Thymus (tissue), 11 donors: Measurements from ENCODE around the gene ATP8B2. TPM values are rescaled to one million over a fixed set of nuclear protein-coding genes. Genes with fewer than 3 reads are reported as not detected.
"Not testable (repeated sequence)": the region's sequence is repeated elsewhere in the genome, so short reads cannot be mapped to it uniquely, and the experiment has no call there.

Experiments used
- DNase-seq, 9 donors: peaks; one replicate each; pipeline ENCODE4 v3.0.0-alpha.2; 2013; ENCODE audit warnings: low spot score in 9 of 9, low read depth in 6 of 9, missing footprints in 1 of 9
- H3K27ac ChIP-seq, 2 donors: one replicate each; pipeline ENCODE4 v1.5.1; 2013; ENCODE audit warnings: control low read depth in 1 of 2, low read depth in 1 of 2, low read length in 1 of 2, mild to moderate bottlenecking in 1 of 2, moderate library complexity in 1 of 2
- H3K27me3 ChIP-seq, 2 donors: one replicate each; pipeline ENCODE4 v1.5.1; 2013; ENCODE audit warnings: low read length in 1 of 2; ENCODE audit not compliant: control insufficient read depth in 2 of 2, insufficient read depth in 1 of 2
- H3K36me3 ChIP-seq, 2 donors: one replicate each; pipeline ENCODE4 v1.5.1; 2013; ENCODE audit warnings: low read length in 1 of 2, mild to moderate bottlenecking in 1 of 2, moderate library complexity in 1 of 2; ENCODE audit not compliant: control insufficient read depth in 2 of 2, insufficient read depth in 2 of 2
- H3K4me1 ChIP-seq, 2 donors: one replicate each; pipeline ENCODE4 v1.5.1; 2013; ENCODE audit warnings: low read length in 2 of 2; ENCODE audit not compliant: control insufficient read depth in 2 of 2, insufficient read depth in 2 of 2
- H3K4me3 ChIP-seq, 2 donors: one replicate each; pipeline ENCODE4 v1.5.1; 2013; ENCODE audit warnings: low read length in 2 of 2, control low read depth in 1 of 2, mild to moderate bottlenecking in 1 of 2
- H3K9me3 ChIP-seq, 2 donors: one replicate each; pipeline ENCODE4 v1.5.1; 2013; ENCODE audit warnings: low read length in 1 of 2, mild to moderate bottlenecking in 1 of 2; ENCODE audit not compliant: control insufficient read depth in 2 of 2, insufficient read depth in 1 of 2
- WGBS: extraction: QIAGEN DNeasy Blood & Tissue Kit; methylation state at CpG from one replicate; pipeline ENCODE4 v1.1.7; 2013; 5-methylcytosine and 5-hydroxymethylcytosine counted together
- polyA plus RNA-seq: library from polyadenylated mRNA; stranded (reverse); fragments of 200-250 nt; gene quantifications from one replicate; pipeline ENCODE4 v1.2.3, GENCODE V29; 2013
- total RNA-seq: library from RNA; stranded (reverse); fragments of 120-200 nt; gene quantifications from one replicate; pipeline ENCODE4 v1.2.4, GENCODE V29; 2013
- donor health status: healthy.

The ATP8B2 gene
- total and polyA plus RNA-seq, 2 donors: 15.5 to 23.0 TPM

GRCh38 chr1:154321609-154321934, 3.8 kb upstream of the ATP8B2 start:
- H3K27ac ChIP-seq, H3K4me3 ChIP-seq, H3K9me3 ChIP-seq, H3K36me3 ChIP-seq, DNase-seq: not testable (repeated sequence)
- Histone ChIP-seq H3K27me3 (peaks cover 0 to 18% of the 10 kb centered on the region in 2 donors), H3K4me1 (peaks cover 7 to 19% of the 10 kb centered on the region in 2 donors)

- peaks cover 24 to 37% of the 10 kb centered on the region in 2 donors for H3K4me1 ChIP-seq
- H3K27ac ChIP-seq: no peak overlapping the region
- WGBS: 96% methylated on average over 7 of the region's 7 CpGs
- peaks cover 0 to 18% of the 10 kb centered on the region in 2 donors for H3K27me3 ChIP-seq
- no peaks in the 10 kb centered on the region for H3K36me3 ChIP-seq
- H3K4me3 ChIP-seq: no peak overlapping the region
- no peaks in the 10 kb centered on the region for H3K9me3 ChIP-seq
- no peak for DNase-seq
Observed at GRCh38 chr1:154323493-154323892, 1.8 kb upstream of the ATP8B2 start.

- Histone ChIP-seq H3K4me3 (peak overlapping the region in 1 of 2 donors; percentile 88), H3K36me3 (no peaks in the 10 kb centered on the region), H3K27me3 (peaks cover 0 to 18% of the 10 kb centered on the region in 2 donors), H3K4me1 (peaks cover 30 to 43% of the 10 kb centered on the region in 2 donors), H3K27ac (no peak overlapping the region), H3K9me3 (no peaks in the 10 kb centered on the region)
- 97% methylated on average over 2 of the region's 2 CpGs for WGBS
- no peak for DNase-seq
Observed at GRCh38 chr1:154324241-154324640, 1.1 kb upstream of the ATP8B2 start.

GRCh38 chr1:154325583-154326545, 539 bp downstream of the ATP8B2 start:
- Histone ChIP-seq H3K36me3 (peaks cover 0 to 8% of the 10 kb centered on the region in 2 donors), H3K27me3 (peaks cover 0 to 18% of the 10 kb centered on the region in 2 donors), H3K4me3 (peak overlapping the region; percentile 70 to 88), H3K9me3 (no peaks in the 10 kb centered on the region), H3K27ac (peak overlapping the region; percentile 75 to 84), H3K4me1 (peaks cover 38 to 59% of the 10 kb centered on the region in 2 donors)
- peak in 2 of 9 donors; percentile 24 to 49 for DNase-seq
- WGBS: 1% methylated on average over 63 of the region's 63 CpGs

- Histone ChIP-seq H3K9me3 (no peaks in the 10 kb centered on the region), H3K27ac (peak overlapping the region; percentile 15 to 84), H3K4me1 (peaks cover 38 to 59% of the 10 kb centered on the region in 2 donors), H3K36me3 (peaks cover 9 to 17% of the 10 kb centered on the region in 2 donors), H3K27me3 (peaks cover 0 to 18% of the 10 kb centered on the region in 2 donors), H3K4me3 (peak overlapping the region; percentile 70 to 88)
- DNase-seq: peak in 1 of 9 donors; percentile 23
- 74% methylated on average over 6 of the region's 6 CpGs for WGBS
Observed at GRCh38 chr1:154326546-154327465, 1.5 kb downstream of the ATP8B2 start.

- H3K36me3 ChIP-seq: peaks cover 17 to 21% of the 10 kb centered on the region in 2 donors
- H3K9me3 ChIP-seq: no peaks in the 10 kb centered on the region
- DNase-seq: peak in 4 of 9 donors; percentile 63 to 87 (median 72)
- peaks cover 0 to 17% of the 10 kb centered on the region in 2 donors for H3K27me3 ChIP-seq
- WGBS: 11% methylated on average over 5 of the region's 5 CpGs
- peak overlapping the region; percentile 6 to 84 for H3K27ac ChIP-seq
- peaks cover 38 to 59% of the 10 kb centered on the region in 2 donors for H3K4me1 ChIP-seq
- H3K4me3 ChIP-seq: peak overlapping the region; percentile 44 to 49
Observed at GRCh38 chr1:154327466-154328317, 2.4 kb downstream of the ATP8B2 start.

- no peaks in the 10 kb centered on the region for H3K9me3 ChIP-seq
- peak in 7 of 9 donors; percentile 49 to 89 (median 77) for DNase-seq
- peaks cover 0 to 10% of the 10 kb centered on the region in 2 donors for H3K27me3 ChIP-seq
- H3K36me3 ChIP-seq: peaks cover 17 to 21% of the 10 kb centered on the region in 2 donors
- 7% methylated on average over 76 of the region's 76 CpGs for WGBS
- peak overlapping the region; percentile 25 to 84 for H3K27ac ChIP-seq
- H3K4me1 ChIP-seq: peaks cover 38 to 59% of the 10 kb centered on the region in 2 donors
- H3K4me3 ChIP-seq: peak overlapping the region; percentile 44 to 49
Observed at GRCh38 chr1:154328318-154329151, 3.2 kb downstream of the ATP8B2 start.
